Panc1 (cell line): ENCODE measurements around the gene MAPKAPK3. TPM values are rescaled to one million over a fixed set of nuclear protein-coding genes. Genes with fewer than 3 reads are reported as not detected.

Source experiments
- ATAC-seq: fragments of 200-7000 bp; cut with Tn5 transposase; 2 replicates; pipeline ENCODE4 v1.9.1; 2020; ENCODE audit warnings: mild to moderate bottlenecking, moderate library complexity
- BruUV-seq: library from RNA; stranded (reverse); fragments of 400-500 nt; replicated peaks from 2 replicates; lab custom pipeline; 2021; lab: Mats Ljungman, UMichigan
- CTCF ChIA-PET: fragments of 300-600 bp; sonication (Branson Sonifier 250); formaldehyde crosslinking; loops from one replicate; lab custom pipeline; 2022; ENCODE audit warnings: antibody characterized with exemption; lab: Charles Lee
- POLR2A ChIA-PET: fragments of 300-600 bp; sonication (Branson Sonifier 250); formaldehyde crosslinking; loops from one replicate; lab custom pipeline; 2022; ENCODE audit warnings: antibody characterized with exemption; lab: Charles Lee
- DNase-seq: peaks from one replicate; pipeline ENCODE4 v3.0.0-alpha.2; 2010; ENCODE audit warnings: low read depth, low spot score
- H3K27ac ChIP-seq: 2 replicates; pipeline ENCODE4 v1.5.1; 2011; ENCODE audit warnings: mild to moderate bottlenecking, low read length, inconsistent platforms
- H3K27me3 ChIP-seq: fragments of 200-500 bp; sonication (Bioruptor generic); 2 replicates; pipeline ENCODE4 v1.6.0; 2014; ENCODE audit warnings: low read length, inconsistent platforms; ENCODE audit not compliant: control insufficient read depth, insufficient read depth
- H3K36me3 ChIP-seq: fragments of 200-500 bp; sonication (Bioruptor generic); 2 replicates; pipeline ENCODE4 v1.5.1; 2014; ENCODE audit warnings: inconsistent platforms, mild to moderate bottlenecking, low read length, moderate library complexity; ENCODE audit not compliant: control insufficient read depth, insufficient read depth
- H3K4me1 ChIP-seq: 2 replicates; pipeline ENCODE4 v1.5.1; 2011; ENCODE audit warnings: inconsistent platforms, mild to moderate bottlenecking, low read length, moderate library complexity; ENCODE audit not compliant: control insufficient read depth, insufficient read depth
- H3K4me3 ChIP-seq, 2 experiments: 2 replicates each; pipeline ENCODE4 v1.5.1; 2011 to 2012; ENCODE audit warnings: low read depth in 2 of 2, low read length in 2 of 2, mild to moderate bottlenecking in 2 of 2, inconsistent platforms in 1 of 2, moderate library complexity in 1 of 2
- H3K9me3 ChIP-seq: fragments of 200-500 bp; sonication (Bioruptor generic); 2 replicates; pipeline ENCODE4 v1.5.1; 2014; ENCODE audit warnings: low read depth, mild to moderate bottlenecking, inconsistent platforms, low read length, moderate library complexity; ENCODE audit not compliant: control insufficient read depth, insufficient read depth
- POLR2AphosphoS5 ChIP-seq: IDR thresholded peaks from 2 replicates; pipeline ENCODE4 v1.6.1; 2012; ENCODE audit warnings: mild to moderate bottlenecking, low read depth, low read length, moderate library complexity
- REST ChIP-seq, 2 experiments: IDR thresholded peaks; 2 replicates each; pipeline ENCODE4 v1.6.1; 2011 to 2012; ENCODE audit warnings: low read depth in 2 of 2, control low read depth in 1 of 2, low read length in 1 of 2, mild to moderate bottlenecking in 1 of 2, moderate library complexity in 1 of 2; ENCODE audit not compliant: insufficient read depth in 1 of 2
- SIN3A ChIP-seq: IDR thresholded peaks from 2 replicates; pipeline ENCODE4 v1.6.1; 2012; ENCODE audit warnings: low read depth, mild to moderate bottlenecking, low read length, moderate library complexity, borderline replicate concordance; ENCODE audit not compliant: insufficient read depth
- TCF7L2 ChIP-seq: IDR thresholded peaks from 2 replicates; pipeline ENCODE4 v1.6.1; 2011; ENCODE audit warnings: mild to moderate bottlenecking, low read depth, low read length, inconsistent platforms
- in situ Hi-C: cut with HindIII; loops from 2 replicates; pipeline ENCODE4 v1.10.0; 2016; ENCODE audit warnings: low sequenced_read_pairs, low pct_unique_long_range_greater_than_20kb
- intact Hi-C: fragments of 100-400 bp; cut with micrococcal nuclease; formaldehyde crosslinking; loops from one replicate; pipeline ENCODE4 v1.10.0; 2022; ENCODE audit not compliant: unreplicated experiment
- total RNA-seq: library from RNA; stranded (reverse); gene quantifications from one replicate; pipeline ENCODE4 v1.2.1, GENCODE V29; 2021; ENCODE audit not compliant: unreplicated experiment
- TF ChIP-seq, protein P1 (sequence below): fragments of 450-650 bp; IDR thresholded peaks from 2 replicates; pipeline ENCODE4 v1.5.1; 2017; ENCODE audit warnings: mild to moderate bottlenecking

Gene MAPKAPK3
- total RNA-seq, 1 experiment from 2014 or later, result 14.8 TPM

- intact Hi-C loops (no loop called here), in situ Hi-C loops (no loop called here)
- Histone ChIP-seq H3K27ac (no peak overlapping the region), H3K9me3 (no peaks in the 10 kb centered on the region), H3K4me1 (peaks cover 3% of the 10 kb centered on the region; the same call in 1 of the 2 replicates), H3K4me3 (no peak overlapping the region), H3K27me3 (peaks cover 1% of the 10 kb centered on the region; the same call in 1 of the 2 replicates), H3K36me3 (no peaks in the 10 kb centered on the region)
- no peak for DNase-seq
- BruUV-seq, result no TSS peak
- no peak for ATAC-seq
- ChIA-PET POLR2A (no interaction called here), CTCF (no interaction called here)
- TF ChIP-seq, protein P1, sequence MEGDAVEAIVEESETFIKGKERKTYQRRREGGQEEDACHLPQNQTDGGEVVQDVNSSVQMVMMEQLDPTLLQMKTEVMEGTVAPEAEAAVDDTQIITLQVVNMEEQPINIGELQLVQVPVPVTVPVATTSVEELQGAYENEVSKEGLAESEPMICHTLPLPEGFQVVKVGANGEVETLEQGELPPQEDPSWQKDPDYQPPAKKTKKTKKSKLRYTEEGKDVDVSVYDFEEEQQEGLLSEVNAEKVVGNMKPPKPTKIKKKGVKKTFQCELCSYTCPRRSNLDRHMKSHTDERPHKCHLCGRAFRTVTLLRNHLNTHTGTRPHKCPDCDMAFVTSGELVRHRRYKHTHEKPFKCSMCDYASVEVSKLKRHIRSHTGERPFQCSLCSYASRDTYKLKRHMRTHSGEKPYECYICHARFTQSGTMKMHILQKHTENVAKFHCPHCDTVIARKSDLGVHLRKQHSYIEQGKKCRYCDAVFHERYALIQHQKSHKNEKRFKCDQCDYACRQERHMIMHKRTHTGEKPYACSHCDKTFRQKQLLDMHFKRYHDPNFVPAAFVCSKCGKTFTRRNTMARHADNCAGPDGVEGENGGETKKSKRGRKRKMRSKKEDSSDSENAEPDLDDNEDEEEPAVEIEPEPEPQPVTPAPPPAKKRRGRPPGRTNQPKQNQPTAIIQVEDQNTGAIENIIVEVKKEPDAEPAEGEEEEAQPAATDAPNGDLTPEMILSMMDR, result no peak
- TF ChIP-seq TCF7L2, result no peak
- no peak for TF ChIP-seq SIN3A
- TF ChIP-seq REST (IDR thresholded peaks at IDR 0.05; ENCODE audit: insufficient read depth in 1 of 2, low read depth in 2 of 2, low read length in 1 of 2), result no peak
- no peak for TF ChIP-seq POLR2AphosphoS5
These were observed 49.9 kb downstream of the MAPKAPK3 start for GRCh38 chr3:50666837-50667236.

GRCh38 chr3:50671331-50671730 lies 54.4 kb downstream of the MAPKAPK3 start:
- peaks cover 24% of the 10 kb centered on the region for H3K27me3 ChIP-seq
- no TSS peak for BruUV-seq
- DNase-seq, result no peak
- in situ Hi-C loops, result no loop called here
- ChIA-PET POLR2A (no interaction called here), CTCF (no interaction called here)
- ATAC-seq, result peak; percentile 79
- TF ChIP-seq TCF7L2 (no peak), SIN3A (no peak), POLR2AphosphoS5 (no peak), REST (IDR thresholded peaks at IDR 0.05; ENCODE audit: insufficient read depth in 1 of 2, low read depth in 2 of 2, low read length in 1 of 2) (no peak)
- TF ChIP-seq, protein P1, result no peak
- H3K9me3 ChIP-seq, result no peaks in the 10 kb centered on the region
- H3K36me3 ChIP-seq, result no peaks in the 10 kb centered on the region
- H3K4me1 ChIP-seq, result peaks cover 3% of the 10 kb centered on the region; the same call in 1 of the 2 replicates
- no peak overlapping the region for H3K4me3 ChIP-seq
- intact Hi-C loops, result loop anchor here (10.0 kb wide), 1 partner anchor 703 kb away; no protein-coding TSS in a partner anchor
- H3K27ac ChIP-seq, result no peak overlapping the region
